Activated B cell treated with CpG ODN at 0.5 μM for 24 hours (primary cell): ENCODE results near the gene PRRG1. TPM values are rescaled to one million over a fixed set of nuclear protein-coding genes. Genes with fewer than 3 reads are reported as not detected.

ENCODE experiments used
- ATAC-seq: fragments of 200-7000 bp; cut with Tn5 transposase; one replicate; pipeline ENCODE4 v1.10.0; 2021; ENCODE audit warnings: low read depth, mild to moderate bottlenecking, moderate library complexity
- CTCF ChIA-PET: fragments of 350-600 bp; sonication (Branson Sonifier 250); formaldehyde crosslinking; loops from one replicate; lab custom pipeline; 2021; ENCODE audit warnings: antibody characterized with exemption; lab: Charles Lee
- POLR2A ChIA-PET: fragments of 350-600 bp; sonication (Branson Sonifier 250); formaldehyde crosslinking; loops from one replicate; lab custom pipeline; 2021; ENCODE audit warnings: antibody characterized with exemption; lab: Charles Lee
- DNase-seq: peaks from one replicate; pipeline ENCODE4 v3.0.0; 2022
- H3K27ac Mint-ChIP-seq: one replicate; pipeline ENCODE4 v1.8.0; 2020; ENCODE audit warnings: mixed read lengths
- H3K27me3 Mint-ChIP-seq: one replicate; pipeline ENCODE4 v1.8.0; 2021; ENCODE audit warnings: mixed read lengths
- H3K36me3 Mint-ChIP-seq: one replicate; pipeline ENCODE4 v1.8.0; 2021; ENCODE audit warnings: low read depth, mixed read lengths
- H3K4me1 Mint-ChIP-seq: one replicate; pipeline ENCODE4 v1.8.0; 2021; ENCODE audit warnings: mixed read lengths
- H3K4me3 Mint-ChIP-seq: one replicate; pipeline ENCODE4 v1.8.0; 2020; ENCODE audit warnings: mild to moderate bottlenecking, mixed read lengths
- H3K9me3 Mint-ChIP-seq: one replicate; pipeline ENCODE4 v1.8.0; 2020; ENCODE audit warnings: mixed read lengths
- intact Hi-C: fragments of 100-400 bp; cut with micrococcal nuclease; formaldehyde crosslinking; loops from one replicate; pipeline ENCODE4 v1.15.1; 2024
- total RNA-seq: library from RNA; stranded (reverse); gene quantifications from 2 replicates; pipeline ENCODE4 v1.2.3, GENCODE V29; 2022
- TF ChIP-seq, protein P1 (sequence below): fragments of 200-600 bp; IDR thresholded peaks from one replicate; pipeline ENCODE4 v1.8.0; 2022; ENCODE audit warnings: antibody characterized with exemption, mild to moderate bottlenecking

Gene PRRG1
- total RNA-seq, 1 donor from 2014 or later: not detected

- no peak overlapping the region for H3K4me3 Mint-ChIP-seq
- H3K9me3 Mint-ChIP-seq: no peaks in the 10 kb centered on the region
- no peaks in the 10 kb centered on the region for H3K4me1 Mint-ChIP-seq
- TF ChIP-seq, protein P1, sequence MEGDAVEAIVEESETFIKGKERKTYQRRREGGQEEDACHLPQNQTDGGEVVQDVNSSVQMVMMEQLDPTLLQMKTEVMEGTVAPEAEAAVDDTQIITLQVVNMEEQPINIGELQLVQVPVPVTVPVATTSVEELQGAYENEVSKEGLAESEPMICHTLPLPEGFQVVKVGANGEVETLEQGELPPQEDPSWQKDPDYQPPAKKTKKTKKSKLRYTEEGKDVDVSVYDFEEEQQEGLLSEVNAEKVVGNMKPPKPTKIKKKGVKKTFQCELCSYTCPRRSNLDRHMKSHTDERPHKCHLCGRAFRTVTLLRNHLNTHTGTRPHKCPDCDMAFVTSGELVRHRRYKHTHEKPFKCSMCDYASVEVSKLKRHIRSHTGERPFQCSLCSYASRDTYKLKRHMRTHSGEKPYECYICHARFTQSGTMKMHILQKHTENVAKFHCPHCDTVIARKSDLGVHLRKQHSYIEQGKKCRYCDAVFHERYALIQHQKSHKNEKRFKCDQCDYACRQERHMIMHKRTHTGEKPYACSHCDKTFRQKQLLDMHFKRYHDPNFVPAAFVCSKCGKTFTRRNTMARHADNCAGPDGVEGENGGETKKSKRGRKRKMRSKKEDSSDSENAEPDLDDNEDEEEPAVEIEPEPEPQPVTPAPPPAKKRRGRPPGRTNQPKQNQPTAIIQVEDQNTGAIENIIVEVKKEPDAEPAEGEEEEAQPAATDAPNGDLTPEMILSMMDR: no peak
- CTCF ChIA-PET: no interaction called here
- H3K27ac Mint-ChIP-seq: no peak overlapping the region
- POLR2A ChIA-PET: no interaction called here
- no peak for ATAC-seq
- H3K36me3 Mint-ChIP-seq: no peaks in the 10 kb centered on the region
- DNase-seq: no peak
- no peaks in the 10 kb centered on the region for H3K27me3 Mint-ChIP-seq
- intact Hi-C loops: no loop called here
Observed at GRCh38 chrX:37320541-37321203, 28.5 kb upstream of the PRRG1 start.

GRCh38 chrX:37330642-37331041 is 18.5 kb upstream of the PRRG1 start:
- Mint-ChIP-seq H3K27ac (no peak overlapping the region), H3K9me3 (no peaks in the 10 kb centered on the region), H3K4me3 (no peak overlapping the region), H3K36me3 (no peaks in the 10 kb centered on the region), H3K4me1 (no peaks in the 10 kb centered on the region), H3K27me3 (no peaks in the 10 kb centered on the region)
- TF ChIP-seq, protein P1: no peak
- POLR2A ChIA-PET: no interaction called here
- intact Hi-C loops: no loop called here
- CTCF ChIA-PET: no interaction called here
- no peak for DNase-seq
- no peak for ATAC-seq

DNA sequence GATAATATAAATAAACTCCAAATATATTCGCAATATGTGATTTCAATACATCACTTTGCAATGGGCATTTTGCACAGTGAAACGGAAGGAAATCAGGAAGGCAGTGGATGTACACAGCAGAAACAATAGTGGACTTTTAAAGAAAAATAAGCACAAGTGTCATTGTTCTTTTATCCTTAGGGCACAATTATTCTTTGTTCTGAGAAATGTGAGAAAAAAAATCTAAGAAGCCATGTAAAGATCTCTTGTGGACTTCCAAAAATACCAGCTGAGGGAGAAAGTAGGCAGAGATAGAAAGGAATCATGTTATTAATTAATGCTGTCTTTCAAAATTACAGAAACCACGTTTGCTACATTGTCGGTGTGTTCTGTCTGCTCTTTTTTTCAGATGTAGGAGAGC is 17.6 kb upstream of the PRRG1 start:
- no peaks in the 10 kb centered on the region for H3K9me3 Mint-ChIP-seq
- CTCF ChIA-PET: no interaction called here
- H3K4me3 Mint-ChIP-seq: no peak overlapping the region
- DNase-seq: no peak
- TF ChIP-seq, protein P1: no peak
- no peaks in the 10 kb centered on the region for H3K27me3 Mint-ChIP-seq
- intact Hi-C loops: no loop called here
- POLR2A ChIA-PET: no interaction called here
- no peaks in the 10 kb centered on the region for H3K4me1 Mint-ChIP-seq
- ATAC-seq: no peak
- no peak overlapping the region for H3K27ac Mint-ChIP-seq
- no peaks in the 10 kb centered on the region for H3K36me3 Mint-ChIP-seq

DNA sequence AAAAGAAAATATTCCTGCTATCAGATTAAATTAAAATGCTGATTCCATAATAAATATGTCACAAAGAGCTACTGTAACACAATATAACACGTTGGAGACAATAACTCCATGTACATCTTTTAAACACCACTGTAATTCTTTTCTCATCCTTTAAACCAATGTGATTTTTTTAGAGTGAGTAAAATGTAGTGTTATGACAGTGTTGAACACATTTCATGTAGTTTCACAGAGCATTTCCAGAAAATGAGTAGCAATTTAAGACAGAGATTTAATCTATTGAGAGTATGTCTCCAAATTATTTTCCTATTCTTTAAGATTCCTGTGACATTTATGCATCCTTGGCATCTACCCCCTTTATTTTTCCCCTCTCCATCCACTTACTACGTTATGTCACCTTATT is 17.1 kb upstream of the PRRG1 start:
- no peak for ATAC-seq
- Mint-ChIP-seq H3K4me3 (no peak overlapping the region), H3K36me3 (no peaks in the 10 kb centered on the region), H3K27me3 (no peaks in the 10 kb centered on the region), H3K9me3 (no peaks in the 10 kb centered on the region), H3K27ac (no peak overlapping the region), H3K4me1 (no peaks in the 10 kb centered on the region)
- intact Hi-C loops: no loop called here
- no peak for DNase-seq
- TF ChIP-seq, protein P1: no peak
- POLR2A ChIA-PET: no interaction called here
- CTCF ChIA-PET: no interaction called here

GRCh38 chrX:37332987-37333658 is 16.0 kb upstream of the PRRG1 start:
- TF ChIP-seq, protein P1: no peak
- DNase-seq: no peak
- H3K27ac Mint-ChIP-seq: no peak overlapping the region
- CTCF ChIA-PET: no interaction called here
- ATAC-seq: no peak
- H3K27me3 Mint-ChIP-seq: no peaks in the 10 kb centered on the region
- POLR2A ChIA-PET: no interaction called here
- no peak overlapping the region for H3K4me3 Mint-ChIP-seq
- no peaks in the 10 kb centered on the region for H3K9me3 Mint-ChIP-seq
- intact Hi-C loops: no loop called here
- H3K4me1 Mint-ChIP-seq: no peaks in the 10 kb centered on the region
- no peaks in the 10 kb centered on the region for H3K36me3 Mint-ChIP-seq
